ENCODE results near the gene CST9. TPM values are rescaled to one million over a fixed set of nuclear protein-coding genes. Genes with fewer than 3 reads are reported as not detected.

The CST9 gene
- total RNA-seq, 1 experiment from 2014 or later: not detected

GRCh38 chr20:23606652-23607049 is 934 bp upstream of the CST9 start:
- BruUV-seq (replicated peaks): no TSS peak
- H3K27me3 ChIP-seq (ENCODE audit: control insufficient read depth, insufficient read depth, low read length): no peaks in the 10 kb centered on the region; the same call in 1 of the 2 replicates
- no peak overlapping the region for H3K4me3 ChIP-seq (ENCODE audit: low read depth in 2 of 2, low read length in 2 of 2)
- TF ChIP-seq SIN3A (IDR thresholded peaks at IDR 0.05; ENCODE audit: borderline replicate concordance, insufficient read depth, low read depth, low read length): no peak
- TF ChIP-seq TCF7L2 (IDR thresholded peaks at IDR 0.05; ENCODE audit: low read depth, low read length): no peak
- peak; percentile 91 for TF ChIP-seq CTCF (IDR thresholded peaks at IDR 0.05)
- CTCF ChIA-PET: no interaction called here
- H3K36me3 ChIP-seq (ENCODE audit: control insufficient read depth, insufficient read depth, low read length): no peaks in the 10 kb centered on the region
- no peak overlapping the region for H3K27ac ChIP-seq (ENCODE audit: low read length)
- DNase-seq (ENCODE audit: low read depth, low spot score) (peak; percentile 58), ATAC-seq (peak; percentile 95)
- POLR2A ChIA-PET: no interaction called here
- no peaks in the 10 kb centered on the region for H3K9me3 ChIP-seq (ENCODE audit: control insufficient read depth, insufficient read depth, low read depth, low read length)
- in situ Hi-C loops (cut with HindIII; ENCODE audit: low pct_unique_long_range_greater_than_20kb, low sequenced_read_pairs) (no loop called here), intact Hi-C loops (cut with micrococcal nuclease; ENCODE audit: unreplicated experiment) (loop anchor here (1.0 kb wide), 1 partner anchor 164 kb away; no protein-coding TSS in a partner anchor)
- H3K4me1 ChIP-seq (ENCODE audit: control insufficient read depth, insufficient read depth, low read length): no peaks in the 10 kb centered on the region

DNA sequence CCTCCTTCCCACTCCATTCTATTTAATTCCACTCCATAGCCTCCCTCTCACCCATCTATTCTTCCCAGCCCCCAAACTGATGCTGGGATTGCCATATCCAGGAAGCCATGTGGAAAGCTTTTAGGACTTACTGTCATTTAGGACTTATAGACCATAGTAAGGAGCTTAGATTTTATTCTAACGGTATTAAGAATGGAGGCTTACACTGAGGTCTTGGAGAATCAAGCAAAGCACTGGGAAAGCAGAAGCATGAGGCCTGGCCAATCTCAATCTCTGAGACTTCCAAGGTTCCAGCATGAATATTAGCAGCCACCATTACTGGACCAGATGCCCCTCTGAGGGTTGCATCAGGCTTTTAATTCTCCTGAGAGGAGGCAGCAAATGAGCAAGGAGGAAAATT is 1.4 kb downstream of the CST9 start:
- no TSS peak for BruUV-seq (replicated peaks)
- intact Hi-C loops (cut with micrococcal nuclease; ENCODE audit: unreplicated experiment): no loop called here
- CTCF ChIA-PET: no interaction called here

More for the DNA sequence above, 1.4 kb downstream of the CST9 start:
- in situ Hi-C loops (cut with HindIII; ENCODE audit: low pct_unique_long_range_greater_than_20kb, low sequenced_read_pairs): no loop called here
- H3K27ac ChIP-seq (ENCODE audit: low read length): no peak overlapping the region
- H3K36me3 ChIP-seq (ENCODE audit: control insufficient read depth, insufficient read depth, low read length): no peaks in the 10 kb centered on the region
- H3K4me3 ChIP-seq (ENCODE audit: low read depth in 2 of 2, low read length in 2 of 2): no peak overlapping the region
- H3K27me3 ChIP-seq (ENCODE audit: control insufficient read depth, insufficient read depth, low read length): peaks cover under 1% of the 10 kb centered on the region; the same call in 1 of the 2 replicates
- TF ChIP-seq REST (IDR thresholded peaks at IDR 0.05; ENCODE audit: insufficient read depth in 1 of 2, low read depth in 2 of 2, low read length in 1 of 2) (no peak), TCF7L2 (IDR thresholded peaks at IDR 0.05; ENCODE audit: low read depth, low read length) (no peak), SIN3A (IDR thresholded peaks at IDR 0.05; ENCODE audit: borderline replicate concordance, insufficient read depth, low read depth, low read length) (no peak), POLR2AphosphoS5 (IDR thresholded peaks at IDR 0.05; ENCODE audit: low read depth, low read length) (no peak), CTCF (IDR thresholded peaks at IDR 0.05) (no peak)
- no peaks in the 10 kb centered on the region for H3K4me1 ChIP-seq (ENCODE audit: control insufficient read depth, insufficient read depth, low read length)
- POLR2A ChIA-PET: no interaction called here
- no peaks in the 10 kb centered on the region for H3K9me3 ChIP-seq (ENCODE audit: control insufficient read depth, insufficient read depth, low read depth, low read length)
- ATAC-seq: no peak
- DNase-seq (ENCODE audit: low read depth, low spot score): no peak

All from Panc1 (cell line).